Suprapubic skin (tissue), 3 donors: Measurements from ENCODE around the gene BRPF1.

ENCODE experiments used
- POLR2A ChIP-seq, 2 donors: fragments of 450-650 bp; IDR thresholded peaks; one replicate each; pipeline ENCODE4 v1.6.1; 2017; ENCODE audit warnings: antibody characterized with exemption in 2 of 2, mild to moderate bottlenecking in 2 of 2, moderate library complexity in 2 of 2
- TF ChIP-seq, protein P1 (sequence below), 2 donors: fragments of 200-600 bp in 1 of 2; fragments of 450-650 bp in 1 of 2; sonication (generic) in 1 of 2; IDR thresholded peaks; one replicate each; pipeline ENCODE4 v1.5.1; 2016 to 2019; ENCODE audit warnings: antibody characterized with exemption in 2 of 2, mild to moderate bottlenecking in 1 of 2, moderate library complexity in 1 of 2

DNA sequence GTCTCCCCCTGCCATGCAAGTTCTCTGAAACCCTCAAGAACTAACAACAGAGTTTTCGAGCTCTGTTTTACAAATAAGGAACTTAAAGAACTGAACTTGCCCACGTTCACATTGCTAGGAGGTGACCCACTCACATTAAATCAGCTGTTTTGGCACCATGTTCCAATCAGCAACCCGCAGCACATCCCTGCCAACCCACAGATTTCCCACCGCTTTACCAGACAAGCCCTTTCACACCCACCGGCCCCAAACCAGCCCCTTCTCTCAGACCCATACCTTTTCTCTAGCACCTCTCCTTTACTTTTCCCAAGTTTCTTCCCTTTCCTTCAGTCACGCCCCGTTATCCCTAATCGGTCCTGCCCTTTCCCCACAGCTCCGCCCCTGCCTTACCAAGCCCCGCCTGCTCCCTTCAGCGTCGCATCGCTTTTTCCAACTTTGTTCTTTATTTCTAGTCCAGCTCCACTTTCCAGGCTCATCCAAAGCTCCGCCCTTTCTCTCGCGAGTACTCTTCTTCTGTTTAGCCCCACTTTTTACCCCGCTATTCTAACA, 804 bp upstream of the BRPF1 start:
- TF ChIP-seq, protein P1, sequence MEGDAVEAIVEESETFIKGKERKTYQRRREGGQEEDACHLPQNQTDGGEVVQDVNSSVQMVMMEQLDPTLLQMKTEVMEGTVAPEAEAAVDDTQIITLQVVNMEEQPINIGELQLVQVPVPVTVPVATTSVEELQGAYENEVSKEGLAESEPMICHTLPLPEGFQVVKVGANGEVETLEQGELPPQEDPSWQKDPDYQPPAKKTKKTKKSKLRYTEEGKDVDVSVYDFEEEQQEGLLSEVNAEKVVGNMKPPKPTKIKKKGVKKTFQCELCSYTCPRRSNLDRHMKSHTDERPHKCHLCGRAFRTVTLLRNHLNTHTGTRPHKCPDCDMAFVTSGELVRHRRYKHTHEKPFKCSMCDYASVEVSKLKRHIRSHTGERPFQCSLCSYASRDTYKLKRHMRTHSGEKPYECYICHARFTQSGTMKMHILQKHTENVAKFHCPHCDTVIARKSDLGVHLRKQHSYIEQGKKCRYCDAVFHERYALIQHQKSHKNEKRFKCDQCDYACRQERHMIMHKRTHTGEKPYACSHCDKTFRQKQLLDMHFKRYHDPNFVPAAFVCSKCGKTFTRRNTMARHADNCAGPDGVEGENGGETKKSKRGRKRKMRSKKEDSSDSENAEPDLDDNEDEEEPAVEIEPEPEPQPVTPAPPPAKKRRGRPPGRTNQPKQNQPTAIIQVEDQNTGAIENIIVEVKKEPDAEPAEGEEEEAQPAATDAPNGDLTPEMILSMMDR (IDR thresholded peaks at IDR 0.05): no peak
- TF ChIP-seq POLR2A (IDR thresholded peaks at IDR 0.05): no peak
